Fibroblast of peridontal ligament (primary cell): ENCODE measurements around the gene MTHFSD.

Source experiments
- DNase-seq: peaks from one replicate; pipeline ENCODE4 v3.0.0-alpha.2; 2010; ENCODE audit errors: extremely low read depth

The MTHFSD gene

DNA sequence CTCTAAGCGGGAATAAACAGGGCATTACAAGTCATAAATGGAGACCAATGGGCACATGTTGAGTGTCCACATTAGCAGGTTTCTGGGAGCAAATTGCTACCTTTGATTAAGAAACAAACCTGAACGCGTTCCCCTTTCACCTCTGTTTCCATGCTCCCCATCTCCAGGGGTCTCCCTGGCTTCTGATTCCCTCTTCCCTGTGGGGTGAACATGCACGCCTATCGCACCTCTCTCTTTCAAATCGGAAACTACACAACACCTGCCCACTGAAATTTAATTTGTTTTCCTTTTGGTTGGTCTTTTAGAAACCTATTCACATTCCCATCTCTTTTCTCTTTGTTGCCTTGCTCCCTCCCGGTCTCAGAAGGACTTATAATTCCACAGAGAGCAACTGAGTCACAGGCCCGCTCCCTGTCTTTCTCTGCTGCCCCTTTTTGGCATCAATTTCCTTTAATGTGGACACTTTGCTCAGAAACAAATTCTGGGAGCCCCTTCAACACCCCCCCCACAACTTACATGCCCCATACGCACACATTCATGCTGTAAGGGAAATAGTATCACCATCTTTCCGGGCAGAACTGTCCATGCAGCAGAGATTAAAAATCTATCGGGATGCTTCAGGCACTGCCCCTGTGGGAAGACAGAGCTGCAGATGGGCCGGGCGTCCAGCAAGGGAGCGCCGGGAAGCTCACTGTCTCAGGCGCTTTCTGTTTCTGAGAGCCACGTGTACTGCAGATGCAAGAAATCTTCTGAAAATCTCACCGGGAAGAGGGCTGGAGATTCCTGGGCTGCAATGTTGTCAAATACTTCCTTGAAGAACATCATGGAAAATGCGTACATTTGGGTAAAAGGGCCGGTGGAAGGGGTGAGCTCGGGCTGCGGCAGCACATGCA lies 51.9 kb downstream of the MTHFSD start:
- DNase-seq, result peak; percentile 48

DNA sequence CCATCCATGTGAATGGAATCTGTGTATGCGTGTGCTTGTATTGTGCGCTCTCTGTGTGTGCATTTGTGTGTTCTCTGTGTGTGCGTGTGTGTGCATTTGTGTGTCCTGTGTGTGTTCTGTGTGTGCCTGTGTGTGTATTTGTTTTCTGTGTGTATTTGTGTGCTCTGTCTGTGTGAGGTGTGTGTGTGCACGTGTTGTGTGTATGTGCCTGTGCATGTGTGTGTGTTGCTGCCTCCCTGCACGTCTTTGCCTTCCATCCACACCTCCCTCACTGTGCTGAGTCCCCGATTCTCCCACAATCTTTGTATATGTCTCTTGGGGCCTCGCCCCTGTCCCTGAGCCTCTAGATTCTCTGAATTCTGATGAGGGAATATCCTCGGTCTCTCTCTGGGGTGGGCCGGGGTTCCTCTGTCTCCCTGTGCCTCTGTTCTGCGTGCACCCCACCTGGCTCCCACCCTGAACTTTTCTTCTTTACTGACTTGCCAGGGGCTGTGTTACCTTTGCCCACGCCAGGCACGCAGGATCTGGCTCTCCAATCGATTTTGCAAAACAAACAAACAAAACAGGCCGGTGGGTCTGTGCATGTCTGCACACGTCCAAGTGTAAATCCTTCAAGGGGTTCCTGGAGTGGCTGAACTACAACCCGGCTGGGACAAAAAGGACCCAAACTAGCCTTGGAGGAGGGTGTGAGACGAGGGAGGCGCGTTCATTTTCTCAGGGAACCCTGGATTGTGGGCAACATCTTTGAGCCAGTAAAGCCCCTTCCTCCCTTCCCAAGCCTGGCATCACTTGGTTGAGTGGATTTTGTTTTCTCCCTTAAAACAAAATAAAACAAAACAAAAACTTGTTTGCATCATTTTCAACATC lies 52.8 kb downstream of the MTHFSD start:
- no peak for DNase-seq

DNA sequence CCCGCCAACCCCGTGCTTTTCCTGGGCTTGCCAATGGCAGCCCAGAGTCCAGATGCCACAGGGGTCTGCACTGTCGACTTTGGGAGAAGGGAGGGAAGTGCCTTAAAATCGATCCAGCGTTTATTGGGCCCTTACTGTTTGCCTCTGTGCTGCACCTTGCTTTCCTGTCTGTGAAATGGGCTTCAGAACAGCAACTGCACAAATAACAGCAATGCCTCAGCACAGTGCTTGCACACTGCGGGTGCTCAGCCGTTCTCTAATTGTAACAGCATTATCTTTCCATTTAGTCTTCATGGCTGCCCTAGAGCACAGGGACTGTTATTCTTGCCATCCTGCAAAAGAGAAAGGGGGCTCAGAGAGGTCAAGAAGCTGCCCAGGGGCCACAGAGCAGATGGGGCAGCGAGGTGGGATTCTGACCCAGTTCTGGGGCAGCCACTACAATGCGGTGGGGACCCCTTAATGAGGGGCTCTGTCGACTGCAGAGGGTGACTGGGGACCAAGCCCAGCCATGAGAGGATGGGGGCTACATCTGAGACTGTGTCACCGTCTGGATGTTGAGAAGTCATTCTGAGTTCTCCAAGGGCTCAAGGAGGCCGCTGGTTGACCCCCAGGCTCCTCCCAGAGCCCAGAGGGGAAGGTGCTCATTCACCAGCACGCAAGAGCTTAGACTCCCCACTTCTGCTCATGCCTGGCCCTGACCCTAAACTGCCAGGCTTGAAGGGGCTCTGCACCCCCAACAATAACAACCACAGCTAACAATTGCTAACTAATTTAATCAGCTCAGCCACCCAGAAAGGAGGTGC lies 54.1 kb downstream of the MTHFSD start:
- no peak for DNase-seq

DNA sequence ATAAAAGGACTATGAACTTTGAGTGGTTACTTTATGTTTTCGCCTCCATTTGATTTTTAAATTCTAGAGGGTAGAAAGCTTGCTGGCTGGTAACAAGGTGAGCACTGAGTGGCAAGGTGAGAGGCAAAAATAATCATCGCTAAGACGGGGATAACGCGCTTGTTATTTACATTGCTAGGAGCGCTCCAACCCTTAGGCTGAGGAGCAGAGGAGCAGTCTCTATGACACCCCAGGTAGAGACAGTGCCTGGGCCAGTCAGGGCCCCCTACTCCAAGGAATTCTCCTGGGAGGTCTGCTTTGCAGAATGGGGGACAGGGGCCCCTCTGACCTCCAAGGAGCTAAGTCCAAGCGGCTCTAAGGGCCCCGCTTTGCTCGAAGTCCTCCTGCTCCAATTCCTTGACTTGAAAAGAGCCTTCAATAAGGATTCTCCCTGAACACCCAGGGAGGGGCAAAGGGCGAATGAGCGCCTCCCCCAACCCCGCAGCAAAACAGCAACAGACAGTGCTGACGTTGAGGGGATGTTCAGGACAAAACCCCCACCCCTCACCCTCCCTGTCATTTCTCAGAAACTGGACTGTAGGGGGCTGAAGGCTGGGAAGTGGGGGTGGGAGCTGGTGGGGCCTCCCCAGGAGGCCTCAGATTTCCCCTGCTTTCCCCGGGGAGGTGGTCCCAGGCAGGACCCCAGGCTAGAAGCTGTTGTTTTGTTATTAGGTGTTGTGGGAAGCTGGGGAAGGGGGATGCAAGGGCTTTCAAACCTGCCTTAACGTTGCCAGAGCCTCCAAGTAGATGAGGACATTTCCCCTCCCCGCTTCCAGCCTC lies 54.9 kb downstream of the MTHFSD start:
- no peak for DNase-seq

DNA sequence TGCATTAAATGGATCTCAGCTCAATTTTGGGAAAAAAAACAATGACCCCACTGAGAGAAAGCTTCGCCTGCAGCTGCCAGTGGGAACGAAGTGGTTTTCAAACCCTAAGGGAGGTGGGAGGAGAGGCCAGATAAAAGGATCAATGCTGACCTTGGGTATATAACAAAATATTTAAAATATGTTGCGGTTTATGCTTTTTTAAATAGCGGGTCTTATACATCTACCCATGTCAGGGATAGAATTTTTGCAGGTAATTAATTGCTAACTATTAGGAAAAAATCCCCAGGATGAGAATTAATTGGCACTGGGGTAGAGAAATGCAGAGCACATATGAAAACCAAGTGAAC lies 55.6 kb downstream of the MTHFSD start:
- no peak for DNase-seq

DNA sequence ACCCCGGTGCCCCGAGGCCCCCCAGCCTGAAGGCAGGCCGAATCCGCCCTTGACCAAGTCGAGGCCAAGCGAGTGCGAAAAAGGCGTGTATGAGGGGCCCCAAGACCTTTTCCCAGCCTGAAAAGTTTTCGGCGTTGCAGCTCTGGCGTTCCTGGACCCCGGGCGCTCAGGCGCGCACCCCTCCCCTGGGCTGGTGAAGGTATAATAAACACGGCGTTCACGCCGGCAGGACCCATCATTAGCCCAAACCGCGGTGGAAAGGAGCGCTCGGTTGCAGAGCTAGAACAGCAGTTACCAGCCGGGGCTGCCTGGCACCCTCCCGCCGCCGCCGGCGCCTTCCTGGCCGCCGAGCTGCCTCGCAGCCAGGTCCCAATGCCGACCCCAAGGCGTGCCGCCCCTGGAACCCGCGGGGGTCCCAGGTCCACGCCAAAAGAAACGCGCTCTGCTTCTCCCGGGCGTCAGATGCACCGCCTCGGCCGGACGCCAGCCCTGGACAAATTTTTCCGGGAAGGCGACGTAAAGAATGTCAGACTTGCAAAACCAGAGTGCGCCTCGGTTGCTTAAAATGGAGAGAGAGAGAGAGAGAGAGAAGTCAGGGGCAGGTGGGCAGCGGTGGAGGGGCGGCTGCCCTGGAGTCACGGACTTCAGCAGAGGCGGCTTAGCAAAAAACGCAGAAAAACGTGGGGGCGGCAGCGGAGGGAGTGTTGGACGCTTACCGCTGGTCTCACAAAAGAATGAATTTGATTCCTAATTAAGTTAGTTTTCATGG lies 56.2 kb downstream of the MTHFSD start:
- peak; percentile 47 for DNase-seq

DNA sequence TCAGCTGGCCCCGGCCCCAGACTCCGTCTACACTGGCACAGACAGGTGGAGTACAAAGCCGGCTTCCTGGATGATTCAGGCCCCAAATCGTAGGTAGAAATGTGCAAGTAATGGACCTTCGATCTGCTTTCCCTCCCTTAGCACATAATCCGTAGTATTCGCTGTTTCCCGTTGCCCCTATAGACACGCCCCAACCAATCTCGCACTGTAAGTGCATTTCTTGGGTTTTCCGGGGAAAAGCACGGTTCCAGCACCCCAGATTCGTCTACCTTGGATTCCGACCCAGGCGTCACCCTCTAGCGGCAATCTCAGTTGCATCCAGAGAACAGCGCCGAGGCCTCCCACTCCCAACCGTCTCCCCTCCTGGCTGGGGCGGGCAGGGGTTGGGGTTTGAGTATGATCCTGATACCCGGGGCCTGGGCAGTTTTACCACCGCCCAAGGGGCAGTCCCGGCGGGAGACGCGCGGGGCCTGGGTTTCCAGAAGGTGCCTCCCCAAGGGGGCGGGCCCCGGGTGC lies 56.8 kb downstream of the MTHFSD start:
- peak; percentile 29 for DNase-seq

DNA sequence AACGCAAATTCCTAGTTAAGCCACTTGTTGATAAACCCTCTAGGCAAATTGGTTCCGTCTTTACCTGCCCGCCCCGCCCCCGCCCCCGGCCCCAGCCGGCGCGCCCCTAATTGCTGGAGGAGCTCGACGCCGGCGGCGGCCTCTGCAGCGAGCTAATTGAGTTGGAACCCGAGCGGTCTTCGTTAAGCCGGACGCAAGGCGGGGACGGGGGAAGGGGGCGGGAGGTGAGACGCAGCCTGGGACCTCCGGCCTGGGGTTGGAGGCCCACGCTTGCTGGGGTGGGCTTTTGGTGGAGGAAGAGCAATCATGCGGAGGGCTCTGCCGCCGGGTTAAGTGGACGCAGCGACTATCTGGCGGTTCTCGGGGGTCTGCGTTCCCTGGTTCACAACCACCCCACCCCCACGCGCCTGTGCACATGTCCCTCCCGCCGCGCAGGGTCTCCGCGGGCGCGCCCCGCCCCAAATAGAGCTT lies 57.4 kb downstream of the MTHFSD start:
- DNase-seq, result no peak

DNA sequence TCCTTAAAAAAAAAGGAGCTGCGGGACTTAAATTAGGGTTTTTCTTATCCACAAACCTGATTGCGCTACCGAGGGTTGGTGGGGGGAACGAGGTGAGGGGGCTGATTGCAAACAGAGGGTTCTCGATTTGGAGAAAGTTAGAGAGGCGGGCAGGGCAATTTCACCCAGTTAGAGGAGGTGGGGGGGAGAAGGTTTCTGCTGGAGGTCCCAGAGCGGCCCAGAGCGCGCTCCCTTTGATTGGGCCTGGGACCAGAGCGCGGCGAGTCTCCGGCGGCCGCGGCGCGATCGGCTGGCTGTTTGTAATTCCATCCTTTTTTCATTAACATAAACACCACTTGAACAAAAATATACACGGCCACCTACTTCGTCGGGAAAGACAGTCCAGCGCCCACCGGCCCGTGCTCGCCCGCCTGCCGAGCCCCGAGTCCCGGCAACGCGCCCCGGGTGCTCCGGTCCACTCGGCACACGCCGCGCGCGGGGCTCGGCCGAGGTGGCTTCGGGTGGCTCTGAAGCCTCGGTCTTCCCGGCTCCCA lies 58.0 kb downstream of the MTHFSD start:
- DNase-seq, result no peak

DNA sequence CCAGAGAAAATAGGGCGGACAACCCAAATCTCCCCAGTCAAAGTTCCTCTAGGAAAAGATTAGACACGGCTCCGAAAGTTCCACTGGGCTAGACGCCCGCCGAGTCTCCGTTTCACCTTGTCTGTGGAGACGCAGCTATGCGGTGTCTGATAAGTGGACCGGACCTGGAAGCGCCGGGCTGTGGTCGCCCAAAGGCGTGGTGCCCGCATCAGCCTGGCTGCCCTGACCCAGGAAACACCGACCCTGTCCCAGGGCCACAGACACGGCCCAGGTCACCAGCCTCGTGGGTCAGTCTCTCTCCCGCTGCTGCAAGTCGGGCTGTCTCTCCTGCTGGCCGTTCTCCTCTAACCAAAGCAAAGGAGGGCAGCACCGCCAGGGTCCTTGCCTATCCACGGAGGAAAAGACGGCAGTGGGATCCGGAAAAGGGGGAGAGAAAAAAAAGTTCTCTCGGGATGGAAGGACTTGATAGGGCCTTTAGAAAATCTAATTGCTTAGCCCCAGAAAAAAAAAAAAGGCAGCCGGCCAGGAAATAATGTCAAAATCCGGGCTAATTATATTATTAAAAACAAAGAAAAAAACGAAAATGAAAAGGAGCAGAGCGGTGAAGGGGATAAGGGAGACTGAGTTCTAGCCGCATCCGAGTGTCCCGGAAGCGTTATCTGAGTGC lies 58.6 kb downstream of the MTHFSD start:
- DNase-seq, result no peak

DNA sequence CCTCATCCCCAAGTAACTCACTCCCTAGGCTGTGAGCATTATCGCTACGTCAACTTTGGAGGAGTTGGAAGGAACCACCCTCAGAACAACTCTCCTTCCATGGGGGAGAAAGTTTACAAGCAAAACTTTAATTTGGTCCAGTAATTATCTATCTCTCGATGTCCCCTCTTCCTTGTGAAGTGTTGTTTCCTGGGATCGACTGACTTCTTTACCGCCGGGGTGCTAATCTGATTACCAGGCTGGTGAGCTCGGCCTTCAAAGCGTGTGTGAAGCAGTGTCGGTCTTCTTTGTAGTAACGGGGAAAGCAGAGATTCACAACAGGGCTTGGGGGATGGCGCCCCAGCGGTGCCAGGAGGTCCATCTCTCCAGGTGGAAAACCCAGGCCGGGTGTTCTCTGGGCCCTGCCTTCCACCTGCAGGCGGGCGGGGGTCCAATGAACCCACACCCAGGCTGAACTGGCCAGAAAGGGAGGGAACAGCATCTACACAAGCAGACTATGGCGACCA lies 59.2 kb downstream of the MTHFSD start:
- no peak for DNase-seq

DNA sequence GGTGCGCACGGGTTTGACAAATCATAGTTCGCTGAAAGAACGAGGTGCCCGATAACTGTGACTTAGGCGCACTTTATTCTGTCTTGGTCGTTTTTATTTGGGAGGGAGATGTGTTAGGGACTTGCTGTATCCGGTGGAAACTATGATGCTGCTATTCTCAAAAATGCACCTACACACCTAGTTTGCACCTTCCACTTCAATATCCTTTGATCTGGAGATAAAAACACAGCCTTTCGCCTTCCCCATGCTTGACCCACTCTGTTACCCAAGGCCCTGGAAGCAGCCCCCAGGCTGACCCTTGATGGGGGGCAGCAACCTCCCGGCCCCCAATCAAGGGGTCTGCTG lies 59.7 kb downstream of the MTHFSD start:
- no peak for DNase-seq

DNA sequence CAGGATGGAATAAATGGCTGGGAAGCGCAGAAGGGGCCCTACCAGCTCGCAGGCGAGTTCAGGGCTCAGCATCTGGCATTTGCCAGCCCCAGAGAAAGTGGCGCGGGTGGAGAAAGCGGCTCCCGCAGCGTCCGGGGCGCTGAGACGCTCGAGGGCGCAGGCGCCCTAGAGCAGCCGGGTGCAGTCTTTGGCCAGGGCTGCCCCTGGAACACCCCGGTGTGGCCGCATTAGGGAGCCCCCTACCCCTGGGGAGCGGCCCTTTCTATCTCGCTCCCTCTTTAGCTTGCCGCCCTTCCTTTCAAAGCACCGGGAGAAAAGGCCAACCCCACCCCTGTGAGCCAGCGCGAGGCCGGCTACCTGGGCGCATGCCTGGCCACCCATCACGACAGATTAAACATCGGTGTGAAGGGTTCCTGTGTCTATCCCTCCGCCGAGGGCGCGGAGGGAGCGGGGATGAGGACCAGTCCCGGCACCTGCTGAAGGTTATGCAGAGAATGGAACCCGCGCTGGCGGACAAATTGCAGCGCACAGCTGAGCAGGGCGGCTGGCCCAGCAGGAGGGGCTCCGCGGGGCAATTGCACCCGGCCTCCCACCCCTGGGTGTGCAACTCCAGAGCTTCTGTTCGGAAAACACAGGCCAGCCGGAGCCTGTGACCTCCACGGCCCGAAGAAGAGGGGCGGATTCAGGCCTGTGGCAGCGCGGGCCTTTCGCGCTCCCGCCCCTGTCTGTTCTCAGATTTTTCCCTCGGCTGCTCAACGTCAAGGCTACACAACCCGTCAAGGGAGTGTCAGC lies 60.3 kb downstream of the MTHFSD start:
- DNase-seq, result no peak

DNA sequence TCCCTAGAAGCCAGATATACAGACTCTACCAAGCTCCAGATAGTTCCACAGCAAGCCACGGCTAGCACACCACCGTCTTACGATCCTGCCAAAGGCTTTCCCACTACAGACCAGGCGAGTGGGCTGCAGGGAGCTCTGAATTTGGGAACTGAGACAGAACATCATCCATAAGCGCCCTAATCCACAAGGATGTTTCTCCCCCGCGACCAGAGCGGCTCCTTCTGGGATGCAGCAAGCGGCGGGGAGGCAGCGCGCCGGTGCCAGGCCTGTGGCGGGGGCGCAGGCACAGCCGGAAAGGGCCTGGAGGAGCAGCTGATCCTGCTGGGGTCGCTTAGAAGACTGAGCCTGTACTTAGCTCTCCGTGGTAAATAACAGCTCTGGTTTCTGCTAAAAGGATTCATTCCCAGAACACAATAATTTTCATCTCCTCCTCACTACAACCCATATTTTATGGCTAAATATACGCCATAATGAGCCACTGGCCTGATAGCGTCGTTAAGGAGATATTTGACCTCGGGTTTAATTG lies 60.9 kb downstream of the MTHFSD start:
- DNase-seq, result no peak

DNA sequence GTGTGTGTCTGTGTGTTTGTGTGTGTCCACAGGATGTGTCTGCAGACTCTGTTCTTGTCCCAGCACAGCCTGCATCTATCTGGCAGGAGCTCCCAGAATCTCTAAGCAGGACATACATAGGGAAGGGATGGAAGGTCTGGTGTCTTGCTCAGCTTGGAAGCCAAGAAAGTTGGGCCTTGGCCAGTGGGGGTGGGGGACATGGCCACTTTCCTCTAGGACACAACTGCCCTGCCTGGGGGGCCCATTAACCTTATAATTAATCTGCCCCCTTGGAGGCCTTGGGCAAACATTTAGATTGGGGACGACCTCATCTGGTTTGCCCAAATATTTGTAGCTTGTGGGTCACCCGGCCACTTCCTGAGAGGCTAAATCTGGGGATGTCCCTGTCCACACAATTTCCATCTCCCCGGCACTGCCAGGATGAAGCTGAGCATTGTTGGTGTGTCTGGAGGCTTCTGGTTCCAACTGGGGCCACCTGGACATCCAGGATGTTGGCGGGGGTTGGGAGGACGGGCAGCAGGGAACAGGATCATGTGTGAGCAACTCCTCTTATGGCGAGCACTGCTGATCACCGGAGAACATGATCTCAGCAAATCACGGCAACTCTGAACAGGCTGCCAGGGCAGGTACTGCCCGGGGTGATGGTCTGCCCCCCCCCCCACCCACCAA lies 61.9 kb downstream of the MTHFSD start:
- no peak for DNase-seq

DNA sequence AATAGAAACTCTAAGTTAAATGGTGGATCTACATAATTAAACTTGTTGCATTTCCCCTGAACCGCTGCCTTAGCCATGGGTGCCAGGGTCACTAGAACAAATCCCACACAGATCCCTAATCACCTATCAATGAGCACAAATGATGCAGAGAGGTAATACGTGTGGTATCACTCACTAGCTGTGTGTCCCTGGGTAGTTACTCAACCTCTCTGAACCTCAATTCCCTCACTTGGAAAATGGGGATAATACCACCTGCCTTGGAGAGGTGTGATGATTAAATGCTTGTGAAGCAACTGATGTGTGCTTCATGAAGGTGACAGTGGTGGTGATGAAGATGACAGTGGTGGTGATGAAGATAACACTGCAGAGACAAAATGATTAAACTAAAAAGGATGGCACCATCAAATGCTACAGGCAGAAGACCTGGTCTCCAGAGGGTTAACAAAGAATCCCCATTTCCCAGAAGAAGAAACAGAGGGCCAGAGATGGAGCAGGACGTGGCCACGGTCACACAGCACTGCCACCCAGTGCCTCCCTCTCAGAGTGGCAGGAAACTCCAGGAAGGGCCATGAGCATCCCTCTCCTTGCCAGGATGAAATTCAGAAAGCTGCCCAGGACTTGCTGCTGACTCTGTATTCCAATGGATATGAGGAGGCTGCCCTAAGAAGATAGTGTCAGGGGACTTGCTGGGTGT lies 62.6 kb downstream of the MTHFSD start:
- DNase-seq, result no peak

DNA sequence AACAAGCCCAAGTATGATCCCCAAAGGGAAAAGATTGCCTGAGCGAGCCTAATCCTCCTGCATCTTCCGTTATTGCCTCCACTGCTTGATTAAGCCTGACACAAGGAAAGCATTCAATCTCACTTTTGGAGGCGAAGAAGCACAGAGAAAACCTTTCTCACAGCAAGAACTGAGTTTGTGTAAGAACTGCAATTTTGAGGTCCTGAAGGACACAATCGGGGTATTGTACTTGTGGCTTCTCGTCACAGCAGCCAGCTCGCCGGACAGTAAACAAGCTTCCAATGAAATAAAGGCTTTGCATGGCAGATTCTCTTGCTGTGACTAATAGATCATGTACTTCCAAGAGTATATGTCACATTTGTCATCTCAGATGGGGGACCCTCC lies 63.4 kb downstream of the MTHFSD start:
- DNase-seq, result no peak
